ENCODE data around the gene GABRE. TPM values are rescaled to one million over a fixed set of nuclear protein-coding genes. Genes with fewer than 3 reads are reported as not detected.
A peak's percentile ranks its signal among the peaks of the same experiment; 100 is the strongest.

The GABRE gene
- total and polyA plus RNA-seq, 2 of the 13 experiments (the other 11 are each of a cell fraction or from before 2014, with no cell fraction given) = 12.2 to 66.2 TPM

- TF ChIP-seq GMEB2 (CRISPR knock-in tag; IDR thresholded peaks at IDR 0.05; ENCODE audit: low read depth) (no peak), ZNF317 (CRISPR knock-in tag; IDR thresholded peaks at IDR 0.05) (no peak), ZNF598 (CRISPR knock-in tag; IDR thresholded peaks at IDR 0.05; ENCODE audit: borderline replicate concordance) (no peak), CREB3 (CRISPR knock-in tag; IDR thresholded peaks at IDR 0.05) (no peak), GABPB1 (CRISPR knock-in tag; IDR thresholded peaks at IDR 0.05) (no peak), MAZ (IDR thresholded peaks at IDR 0.05; ENCODE audit: borderline replicate concordance, low read depth, low read length) (no peak), MAZ (CRISPR knock-in tag; IDR thresholded peaks at IDR 0.05; ENCODE audit: low read depth) (no peak), CREBL2 (CRISPR knock-in tag; IDR thresholded peaks at IDR 0.05; ENCODE audit: borderline replicate concordance) (no peak), DMAP1 (CRISPR knock-in tag; IDR thresholded peaks at IDR 0.05) (no peak), TOE1 (CRISPR knock-in tag; IDR thresholded peaks at IDR 0.05) (no peak), ZNF691 (CRISPR knock-in tag; IDR thresholded peaks at IDR 0.05; ENCODE audit: borderline replicate concordance, low read depth) (no peak), ZNF710 (CRISPR knock-in tag; IDR thresholded peaks at IDR 0.05; ENCODE audit: borderline replicate concordance) (0 out of 2 replicates have a peak, but pooled peaks have one; percentile 41), NR2F2 (IDR thresholded peaks at IDR 0.05; ENCODE audit: borderline replicate concordance, low read depth) (no peak), MAX (IDR thresholded peaks at IDR 0.05) (peak; percentile 39; the same call in 1 of the 2 replicates), ZBTB20 (CRISPR knock-in tag; IDR thresholded peaks at IDR 0.05; ENCODE audit: borderline replicate concordance, low read depth) (no peak), THAP11 (CRISPR knock-in tag; IDR thresholded peaks at IDR 0.05) (no peak), ZNF329 (CRISPR knock-in tag; IDR thresholded peaks at IDR 0.05; ENCODE audit: low read depth) (no peak), SOX13 (IDR thresholded peaks at IDR 0.05) (no peak), SOX13 (CRISPR knock-in tag; conservative IDR thresholded peaks at IDR 0.05 in 1 of 2, IDR thresholded peaks at IDR 0.05 in 1 of 2) (peak in 1 of 2 experiments; percentile 46; a peak in 1 of 4 replicates)
Observed at GRCh38 chrX:151985955-151986354, 11.5 kb upstream of the GABRE start (continued).

Data from HepG2 (cell line).